Fibroblast of skin of abdomen (primary cell): ENCODE data around the gene B3GLCT.

Experiments
- DNase-seq: peaks from one replicate; pipeline ENCODE4 v3.0.0-alpha.2; 2013

The B3GLCT gene

DNA sequence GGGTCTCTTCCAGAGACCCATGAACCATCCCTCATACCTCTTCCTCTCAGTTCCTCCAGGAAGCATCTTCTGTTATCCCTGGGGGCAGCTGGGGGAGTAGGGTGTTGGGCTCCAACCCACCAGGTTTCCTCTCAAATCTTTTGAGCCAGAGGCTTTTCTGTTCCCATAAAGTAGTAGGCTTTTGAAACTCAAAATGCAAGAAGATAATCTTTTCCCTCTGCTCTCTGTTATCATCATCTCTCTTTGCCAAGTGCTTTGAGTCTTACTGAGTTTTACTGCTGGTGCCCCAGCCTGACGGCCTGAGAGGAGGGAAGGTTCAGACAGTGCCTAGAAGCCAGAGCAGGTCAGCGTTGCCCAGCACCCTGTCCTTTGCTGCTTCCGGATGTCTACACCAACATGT is 157.2 kb downstream of the B3GLCT start:
- no peak for DNase-seq

DNA sequence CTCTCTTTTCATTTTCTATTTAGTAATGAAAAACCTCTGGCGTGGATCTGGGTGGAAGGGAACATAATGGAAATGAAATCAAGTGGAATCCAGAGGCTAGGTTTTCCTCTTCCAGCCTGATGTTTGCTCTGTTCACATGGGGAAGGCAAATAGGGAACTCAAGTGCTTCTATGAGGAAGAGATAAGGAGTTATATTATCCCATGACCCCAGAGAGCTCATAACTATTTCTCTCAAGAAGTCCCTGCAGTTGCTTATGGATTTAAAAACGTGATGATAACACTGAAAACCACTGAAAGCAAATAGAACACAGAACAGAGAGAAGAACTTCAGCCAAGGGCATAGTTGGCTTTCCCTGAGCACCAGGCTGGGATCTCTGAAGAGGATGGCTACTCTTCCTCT is 157.8 kb downstream of the B3GLCT start:
- no peak for DNase-seq

- no peak for DNase-seq
Measured at GRCh38 chr13:31361673-31362072, 161.9 kb downstream of the B3GLCT start.

- no peak for DNase-seq
Measured at GRCh38 chr13:31365630-31366029, 165.9 kb downstream of the B3GLCT start.

GRCh38 chr13:31367410-31367809 is 167.6 kb downstream of the B3GLCT start:
- DNase-seq = no peak

- DNase-seq = no peak
Measured at GRCh38 chr13:31369213-31369612, 169.4 kb downstream of the B3GLCT start.

GRCh38 chr13:31372454-31372853 is 172.7 kb downstream of the B3GLCT start:
- no peak for DNase-seq

DNA sequence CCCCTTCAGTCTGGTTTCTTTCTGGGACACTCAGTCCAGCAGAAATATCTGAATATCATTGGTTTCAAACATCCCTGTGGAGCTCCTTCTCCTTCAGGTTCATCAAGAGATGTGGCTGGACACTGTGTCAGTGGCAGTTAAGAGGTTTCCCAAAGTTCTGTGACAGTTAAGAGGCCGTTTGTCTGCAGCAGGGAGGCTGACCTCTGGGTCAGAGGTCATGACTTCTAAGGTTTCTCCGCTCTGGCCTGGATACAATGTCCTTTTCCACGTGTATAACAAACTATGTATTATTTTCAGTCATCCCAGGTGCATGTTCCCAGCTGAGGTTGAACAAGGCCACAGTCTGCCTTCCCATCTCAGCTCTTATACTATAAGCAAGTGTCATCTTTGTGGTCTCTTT is 174.9 kb downstream of the B3GLCT start:
- DNase-seq = no peak

DNA sequence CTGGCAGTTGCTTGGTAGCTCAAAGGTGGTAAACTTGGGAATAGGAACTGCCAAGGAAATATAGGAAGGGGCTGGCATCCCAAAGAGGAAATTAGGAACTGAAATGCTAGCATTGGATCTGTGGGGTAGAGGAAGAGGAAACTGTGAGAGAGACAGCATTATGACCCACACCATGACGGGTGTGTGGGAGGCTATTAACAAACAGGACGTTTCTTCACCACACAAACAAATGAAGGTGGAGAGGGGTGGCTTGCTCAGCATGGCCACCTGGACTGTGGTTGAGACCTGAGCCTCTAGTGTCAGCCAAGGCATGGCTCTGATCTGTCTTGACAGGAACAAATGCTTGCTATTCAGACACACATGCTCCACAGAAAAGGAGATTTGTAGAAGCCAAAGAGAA is 178.2 kb downstream of the B3GLCT start:
- no peak for DNase-seq

DNA sequence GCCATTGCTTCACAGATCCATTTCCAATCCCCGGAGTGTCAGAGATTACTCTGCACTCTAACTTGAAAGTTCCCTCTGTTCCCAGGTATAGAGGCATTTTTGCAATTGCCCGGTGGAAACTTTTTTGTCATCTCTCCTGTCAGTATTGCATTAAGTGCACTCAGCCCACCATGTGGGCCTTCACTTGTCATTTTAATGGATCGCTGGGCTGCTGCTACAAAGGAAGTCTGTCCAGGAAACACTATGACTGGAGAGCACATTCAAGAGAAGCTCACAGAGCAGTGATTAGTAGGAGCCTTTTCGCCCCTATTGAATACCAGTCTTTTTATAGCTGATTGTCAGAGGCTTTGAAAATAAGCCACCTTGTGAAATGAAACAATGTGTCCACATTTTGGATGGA is 180.9 kb downstream of the B3GLCT start:
- no peak for DNase-seq
